Measurements from ENCODE around the gene ABRAXAS1. TPM values are rescaled to one million over a fixed set of nuclear protein-coding genes. Genes with fewer than 3 reads are reported as not detected.

The ABRAXAS1 gene
- total and polyA plus RNA-seq, 2 of the 13 experiments (the other 11 are each of a cell fraction or from before 2014, with no cell fraction given) = 14.1 to 14.7 TPM

- Histone ChIP-seq H3K27me3 (ENCODE audit: control insufficient read depth in 1 of 2, insufficient read depth in 2 of 2, low read length in 2 of 2) (no peaks in the 10 kb centered on the region), H3K27ac (ENCODE audit: extremely low read length, insufficient read depth, low read length) (no peak overlapping the region), H2AFZ (ENCODE audit: low read length) (no peak overlapping the region), H3K79me2 (ENCODE audit: insufficient read depth, low read length) (no peaks in the 10 kb centered on the region), H3K4me1 (ENCODE audit: insufficient read depth, low read length) (peaks cover 30% of the 10 kb centered on the region), H3K9me3 (ENCODE audit: low read length) (no peaks in the 10 kb centered on the region), H3K4me3 (replicated peaks in 1 of 3; ENCODE audit: insufficient read depth in 1 of 3, low read depth in 2 of 3, low read length in 3 of 3) (no peak overlapping the region), H3K36me3 (replicated peaks in 1 of 2; ENCODE audit: control insufficient read depth in 1 of 2, insufficient read depth in 2 of 2, low read length in 2 of 2) (no peaks in the 10 kb centered on the region), H4K20me1 (ENCODE audit: insufficient read depth, low read length) (no peaks in the 10 kb centered on the region), H3K4me2 (ENCODE audit: low read depth, low read length) (no peak overlapping the region), H3K9ac (ENCODE audit: insufficient read depth, low read depth, low read length) (no peak overlapping the region)
- intact Hi-C loops (cut with micrococcal nuclease; ENCODE audit: unreplicated experiment) (loop anchor here (5.0 kb wide), 1 partner anchor 47 kb away; the partner anchor contains the start of gene GPAT3), in situ Hi-C loops (cut with HindIII; ENCODE audit: extremely low pct_ligation_motif_present, low pct_unique_long_range_greater_than_20kb) (no loop called here)
- WGBS (ENCODE audit: low lambda C conversion rate) = 8% methylated on average over 1 of the region's 1 CpG
- ATAC-seq = no peak
- DNase-seq (ENCODE audit: low spot score) = no peak
- no peak for TF ChIP-seq SRSF4 (IDR thresholded peaks at IDR 0.05; ENCODE audit: low read depth, low read length, poor library complexity, severe bottlenecking)
- CTCF ChIA-PET (ENCODE audit: low intra/inter-chr PET ratio, low total read pairs) = interaction anchor here (3.9 kb wide), 1 partner anchor 150 kb away, joined by 14 read pairs; no protein-coding TSS in a partner anchor
- FAIRE-seq = no peak
- no TSS peak for BruUV-seq (replicated peaks)
- POLR2A ChIA-PET = interaction anchor here (0.9 kb wide), 1 partner anchor 477 kb away, joined by 3 read pairs; no protein-coding TSS in a partner anchor
Observed at GRCh38 chr4:83489711-83490326, 4.9 kb upstream of the ABRAXAS1 start.

DNA sequence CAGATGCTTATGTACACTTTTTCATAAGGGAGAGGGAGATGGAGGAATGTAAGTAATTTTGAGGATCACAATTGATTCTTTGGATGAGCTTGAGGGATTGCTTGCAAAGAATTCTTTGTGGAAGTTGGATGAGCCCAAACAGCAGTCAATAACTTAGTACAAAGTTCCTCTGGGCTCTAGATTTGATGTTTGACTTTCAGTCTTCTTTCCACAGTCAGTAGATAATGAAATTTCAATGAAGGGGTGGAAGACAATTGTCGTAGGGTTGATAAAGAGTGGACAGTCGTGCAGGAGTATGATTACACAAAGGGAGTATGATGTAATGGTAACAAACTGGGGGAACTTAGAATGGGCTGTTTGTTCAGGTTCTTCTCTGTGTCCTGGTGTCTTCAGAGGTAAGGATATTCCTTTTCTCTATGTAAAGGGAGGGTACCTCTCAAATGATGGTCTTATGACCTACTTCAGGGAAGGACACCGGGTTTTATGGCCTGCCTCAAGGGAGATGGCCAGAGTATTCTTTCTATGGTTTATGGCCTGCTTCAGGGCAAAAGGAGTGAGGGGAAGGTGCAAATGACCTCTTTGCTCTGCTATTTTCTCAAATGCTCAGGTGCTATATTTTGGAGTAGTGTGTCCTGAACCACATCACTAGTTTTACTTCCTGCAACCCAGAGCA lies 1.7 kb upstream of the ABRAXAS1 start:
- Histone ChIP-seq H3K9ac (ENCODE audit: insufficient read depth, low read depth, low read length) (no peak overlapping the region), H3K4me3 (replicated peaks in 1 of 3; ENCODE audit: insufficient read depth in 1 of 3, low read depth in 2 of 3, low read length in 3 of 3) (no peak overlapping the region), H3K27me3 (ENCODE audit: control insufficient read depth in 1 of 2, insufficient read depth in 2 of 2, low read length in 2 of 2) (no peaks in the 10 kb centered on the region), H3K36me3 (replicated peaks in 1 of 2; ENCODE audit: control insufficient read depth in 1 of 2, insufficient read depth in 2 of 2, low read length in 2 of 2) (no peaks in the 10 kb centered on the region), H3K79me2 (ENCODE audit: insufficient read depth, low read length) (no peaks in the 10 kb centered on the region), H3K4me1 (ENCODE audit: insufficient read depth, low read length) (peaks cover 37% of the 10 kb centered on the region), H3K27ac (ENCODE audit: extremely low read length, insufficient read depth, low read length) (peak overlapping the region; percentile 41), H3K4me2 (ENCODE audit: low read depth, low read length) (peak overlapping the region; percentile 91), H4K20me1 (ENCODE audit: insufficient read depth, low read length) (no peaks in the 10 kb centered on the region), H2AFZ (ENCODE audit: low read length) (peak overlapping the region; percentile 70), H3K9me3 (ENCODE audit: low read length) (no peaks in the 10 kb centered on the region)
- CTCF ChIA-PET (ENCODE audit: low intra/inter-chr PET ratio, low total read pairs) = no interaction called here
- FAIRE-seq = peak; percentile 67
- POLR2A ChIA-PET = interaction anchor here (3.2 kb wide), 1 partner anchor 31 kb away, joined by 12 read pairs; the partner anchor contains the start of genes HELQ and MRPS18C
- peak; percentile 81 for DNase-seq (ENCODE audit: low spot score)
- peak; percentile 19 for ATAC-seq
- in situ Hi-C loops (cut with HindIII; ENCODE audit: extremely low pct_ligation_motif_present, low pct_unique_long_range_greater_than_20kb) = no loop called here
- intact Hi-C loops (cut with micrococcal nuclease; ENCODE audit: unreplicated experiment) = loop anchor here (5.0 kb wide), 1 partner anchor 51 kb away; the partner anchor contains the start of gene GPAT3
- 5% methylated on average over 3 of the region's 3 CpGs for WGBS (ENCODE audit: low lambda C conversion rate)
- no TSS peak for BruUV-seq (replicated peaks)
- TF ChIP-seq SOX13 (IDR thresholded peaks at IDR 0.05) (peak; percentile 86; the same call in 1 of the 2 replicates), SOX13 (CRISPR knock-in tag; conservative IDR thresholded peaks at IDR 0.05 in 1 of 2, IDR thresholded peaks at IDR 0.05 in 1 of 2) (peak in 1 of 2 experiments; percentile 96; a peak in 2 of 4 replicates), CEBPB (IDR thresholded peaks at IDR 0.05; ENCODE audit: borderline replicate concordance, low read depth, low read length) (peak; percentile 20; the same call in 1 of the 2 replicates), MAFF (IDR thresholded peaks at IDR 0.05; ENCODE audit: low read depth, low read length) (no peak), CEBPG (CRISPR knock-in tag; IDR thresholded peaks at IDR 0.05) (peak; percentile 66), SOX6 (IDR thresholded peaks at IDR 0.05) (no peak), SOX6 (CRISPR knock-in tag; IDR thresholded peaks at IDR 0.05) (peak; percentile 95), DPF2 (CRISPR knock-in tag; IDR thresholded peaks at IDR 0.05; ENCODE audit: borderline replicate concordance, low read depth) (0 out of 2 replicates have a peak, but pooled peaks have one; percentile 24), SMAD3 (CRISPR knock-in tag; IDR thresholded peaks at IDR 0.05) (0 out of 2 replicates have a peak, but pooled peaks have one; percentile 16), RCOR2 (CRISPR knock-in tag; IDR thresholded peaks at IDR 0.05) (peak; percentile 73; the same call in 1 of the 2 replicates), THAP11 (CRISPR knock-in tag; IDR thresholded peaks at IDR 0.05) (0 out of 2 replicates have a peak, but pooled peaks have one; percentile 18), HNRNPLL (IDR thresholded peaks at IDR 0.05; ENCODE audit: low read depth, low read length, poor library complexity, severe bottlenecking) (no peak), LCORL (IDR thresholded peaks at IDR 0.05) (0 out of 2 replicates have a peak, but pooled peaks have one; percentile 40), LCORL (CRISPR knock-in tag; IDR thresholded peaks at IDR 0.05) (no peak), RBFOX2 (IDR thresholded peaks at IDR 0.05; ENCODE audit: low read depth, low read length) (no peak)
- TF ChIP-seq, protein P1, sequence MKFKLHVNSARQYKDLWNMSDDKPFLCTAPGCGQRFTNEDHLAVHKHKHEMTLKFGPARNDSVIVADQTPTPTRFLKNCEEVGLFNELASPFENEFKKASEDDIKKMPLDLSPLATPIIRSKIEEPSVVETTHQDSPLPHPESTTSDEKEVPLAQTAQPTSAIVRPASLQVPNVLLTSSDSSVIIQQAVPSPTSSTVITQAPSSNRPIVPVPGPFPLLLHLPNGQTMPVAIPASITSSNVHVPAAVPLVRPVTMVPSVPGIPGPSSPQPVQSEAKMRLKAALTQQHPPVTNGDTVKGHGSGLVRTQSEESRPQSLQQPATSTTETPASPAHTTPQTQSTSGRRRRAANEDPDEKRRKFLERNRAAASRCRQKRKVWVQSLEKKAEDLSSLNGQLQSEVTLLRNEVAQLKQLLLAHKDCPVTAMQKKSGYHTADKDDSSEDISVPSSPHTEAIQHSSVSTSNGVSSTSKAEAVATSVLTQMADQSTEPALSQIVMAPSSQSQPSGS (CRISPR knock-in tag; IDR thresholded peaks at IDR 0.05) = peak; percentile 62; the same call in 1 of the 2 replicates

Data from HepG2 (cell line).